Measurements from ENCODE around the gene KAT14.
"Not testable (repeated sequence)": the region's sequence is repeated elsewhere in the genome, so short reads cannot be mapped to it uniquely, and the experiment has no call there.

KAT14 gene

GRCh38 chr20:18154342-18154741, 16.7 kb downstream of the KAT14 start:
- Histone ChIP-seq H3K27ac (ENCODE audit: low read depth, low read length) (no peak overlapping the region), H3K9ac (ENCODE audit: low read length in 5 of 5) (no peak overlapping the region), H3K9me3 (ENCODE audit: control insufficient read depth in 5 of 5, low read length in 5 of 5) (no peaks in the 10 kb centered on the region), H3K4me3 (ENCODE audit: low read depth in 1 of 5, low read length in 5 of 5) (no peak overlapping the region), H3K36me3 (ENCODE audit: control insufficient read depth in 5 of 5, insufficient read depth in 5 of 5, low read length in 5 of 5) (peaks cover 25 to 60% (median 44%) of the 10 kb centered on the region in 5 donors), H3K4me1 (ENCODE audit: control insufficient read depth in 5 of 5, insufficient read depth in 5 of 5, low read length in 5 of 5) (no peaks in the 10 kb centered on the region), H3K27me3 (ENCODE audit: control insufficient read depth in 5 of 5, insufficient read depth in 4 of 5, low read length in 5 of 5) (no peaks in the 10 kb centered on the region)

- no peaks in the 10 kb centered on the region for H3K27me3 ChIP-seq (ENCODE audit: control insufficient read depth in 5 of 5, insufficient read depth in 4 of 5, low read length in 5 of 5)
- peaks cover 28 to 58% (median 33%) of the 10 kb centered on the region in 5 donors for H3K36me3 ChIP-seq (ENCODE audit: control insufficient read depth in 5 of 5, insufficient read depth in 5 of 5, low read length in 5 of 5)
- no peaks in the 10 kb centered on the region for H3K9me3 ChIP-seq (ENCODE audit: control insufficient read depth in 5 of 5, low read length in 5 of 5)
- no peaks in the 10 kb centered on the region for H3K4me1 ChIP-seq (ENCODE audit: control insufficient read depth in 5 of 5, insufficient read depth in 5 of 5, low read length in 5 of 5)
- H3K9ac ChIP-seq (ENCODE audit: low read length in 5 of 5) = no peak overlapping the region
- H3K27ac ChIP-seq (ENCODE audit: low read depth, low read length) = no peak overlapping the region
- no peak overlapping the region for H3K4me3 ChIP-seq (ENCODE audit: low read depth in 1 of 5, low read length in 5 of 5)
Measured at GRCh38 chr20:18156045-18156444, 18.4 kb downstream of the KAT14 start.

- Histone ChIP-seq H3K4me1 (ENCODE audit: control insufficient read depth in 5 of 5, insufficient read depth in 5 of 5, low read length in 5 of 5) (peaks cover 0 to 7% (median 4%) of the 10 kb centered on the region in 5 donors), H3K36me3 (ENCODE audit: control insufficient read depth in 5 of 5, insufficient read depth in 5 of 5, low read length in 5 of 5) (peaks cover 19 to 59% (median 31%) of the 10 kb centered on the region in 5 donors), H3K9me3 (ENCODE audit: control insufficient read depth in 5 of 5, low read length in 5 of 5) (no peaks in the 10 kb centered on the region), H3K27ac (ENCODE audit: low read depth, low read length) (no peak overlapping the region), H3K9ac (ENCODE audit: low read length in 5 of 5) (no peak overlapping the region), H3K27me3 (ENCODE audit: control insufficient read depth in 5 of 5, insufficient read depth in 4 of 5, low read length in 5 of 5) (no peaks in the 10 kb centered on the region), H3K4me3 (ENCODE audit: low read depth in 1 of 5, low read length in 5 of 5) (no peak overlapping the region)
Measured at GRCh38 chr20:18164356-18164755, 26.7 kb downstream of the KAT14 start.

DNA sequence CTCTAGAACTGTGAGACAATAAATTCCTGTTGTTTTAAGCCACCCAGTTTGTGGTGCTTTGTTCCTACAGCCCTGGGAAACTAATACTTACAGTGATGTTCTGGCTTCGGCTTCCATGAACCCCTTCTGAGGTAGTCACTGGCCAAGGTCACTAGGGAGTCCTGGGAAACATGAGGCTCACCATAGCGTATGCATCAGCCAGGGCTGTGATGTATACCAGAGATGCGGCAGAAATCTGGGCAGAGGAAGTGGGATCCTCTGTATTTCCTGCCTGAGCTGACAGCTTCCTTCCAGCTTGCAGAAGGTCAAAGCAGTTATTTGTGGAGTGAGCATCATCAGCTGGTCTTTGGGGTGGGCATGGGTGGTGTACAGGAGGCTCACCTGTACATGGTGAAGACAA, 27.9 kb downstream of the KAT14 start:
- no peak overlapping the region for H3K4me3 ChIP-seq (ENCODE audit: low read depth in 1 of 5, low read length in 5 of 5)
- H3K27ac ChIP-seq (ENCODE audit: low read depth, low read length) = no peak overlapping the region
- no peaks in the 10 kb centered on the region for H3K27me3 ChIP-seq (ENCODE audit: control insufficient read depth in 5 of 5, insufficient read depth in 4 of 5, low read length in 5 of 5)
- H3K4me1 ChIP-seq (ENCODE audit: control insufficient read depth in 5 of 5, insufficient read depth in 5 of 5, low read length in 5 of 5) = peaks cover 0 to 7% (median 4%) of the 10 kb centered on the region in 5 donors
- H3K36me3 ChIP-seq (ENCODE audit: control insufficient read depth in 5 of 5, insufficient read depth in 5 of 5, low read length in 5 of 5) = peaks cover 21 to 56% (median 28%) of the 10 kb centered on the region in 5 donors
- H3K9me3 ChIP-seq (ENCODE audit: control insufficient read depth in 5 of 5, low read length in 5 of 5) = no peaks in the 10 kb centered on the region
- H3K9ac ChIP-seq (ENCODE audit: low read length in 5 of 5) = no peak overlapping the region

DNA sequence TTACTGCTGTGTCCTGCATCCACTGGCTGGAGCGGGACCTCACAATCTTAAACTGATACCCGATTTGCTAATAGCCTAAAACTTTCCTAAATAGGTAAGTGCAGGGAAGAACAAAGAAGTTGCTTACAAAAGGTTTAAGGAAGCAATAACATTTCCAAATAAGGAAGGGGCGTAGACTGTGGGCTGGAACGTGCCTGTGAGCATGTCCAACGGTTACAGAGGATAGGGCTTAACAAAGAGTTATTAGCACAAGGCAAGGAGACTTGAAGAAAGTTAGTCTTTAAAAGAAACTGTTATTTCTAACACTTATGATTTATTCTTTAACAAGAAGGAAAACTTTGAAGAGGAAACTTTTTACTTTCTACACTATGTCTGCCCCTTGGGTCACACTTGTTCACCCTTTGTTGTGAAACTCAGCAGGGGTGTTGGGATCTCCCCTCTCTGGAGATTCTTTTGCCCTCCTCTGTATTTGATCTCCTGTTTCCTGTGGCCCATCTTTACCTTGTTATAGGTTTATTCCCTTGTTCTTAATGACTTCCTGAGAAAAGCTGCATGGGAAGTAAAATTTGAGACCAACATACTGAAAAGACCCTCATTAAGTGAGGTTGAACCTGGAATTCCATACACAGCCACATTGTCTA, 28.7 kb downstream of the KAT14 start:
- Histone ChIP-seq H3K4me3 (ENCODE audit: low read depth in 1 of 5, low read length in 5 of 5) (no peak overlapping the region), H3K36me3 (ENCODE audit: control insufficient read depth in 5 of 5, insufficient read depth in 5 of 5, low read length in 5 of 5) (peaks cover 25 to 48% (median 28%) of the 10 kb centered on the region in 5 donors), H3K27ac (ENCODE audit: low read depth, low read length) (no peak overlapping the region), H3K4me1 (ENCODE audit: control insufficient read depth in 5 of 5, insufficient read depth in 5 of 5, low read length in 5 of 5) (peaks cover 0 to 7% (median 4%) of the 10 kb centered on the region in 5 donors), H3K27me3 (ENCODE audit: control insufficient read depth in 5 of 5, insufficient read depth in 4 of 5, low read length in 5 of 5) (no peaks in the 10 kb centered on the region), H3K9me3 (ENCODE audit: control insufficient read depth in 5 of 5, low read length in 5 of 5) (no peaks in the 10 kb centered on the region), H3K9ac (ENCODE audit: low read length in 5 of 5) (no peak overlapping the region)

DNA sequence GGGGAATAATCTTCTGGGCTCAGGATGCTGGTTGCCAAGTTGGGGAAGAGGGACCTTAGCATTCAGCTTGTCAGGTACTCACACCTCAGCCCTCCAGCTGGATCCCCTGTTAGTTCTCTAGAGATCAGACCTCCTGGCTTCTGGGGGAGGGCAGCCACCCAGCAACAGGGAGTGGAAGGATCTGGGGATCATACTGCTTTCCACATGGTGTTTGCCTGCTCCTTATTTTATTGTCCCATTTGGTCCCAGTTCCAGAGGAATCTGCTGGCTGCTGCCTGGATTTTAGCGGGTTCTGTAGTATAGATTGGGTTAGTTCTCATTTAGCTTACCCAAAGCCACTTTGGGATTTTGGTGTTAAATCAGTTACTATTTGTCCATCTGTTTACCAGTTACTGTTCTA, 29.3 kb downstream of the KAT14 start:
- Histone ChIP-seq H3K9me3 (ENCODE audit: control insufficient read depth in 5 of 5, low read length in 5 of 5) (no peaks in the 10 kb centered on the region), H3K27me3 (ENCODE audit: control insufficient read depth in 5 of 5, insufficient read depth in 4 of 5, low read length in 5 of 5) (no peaks in the 10 kb centered on the region), H3K9ac (ENCODE audit: low read length in 5 of 5) (no peak overlapping the region), H3K4me3 (ENCODE audit: low read depth in 1 of 5, low read length in 5 of 5) (no peak overlapping the region), H3K4me1 (ENCODE audit: control insufficient read depth in 5 of 5, insufficient read depth in 5 of 5, low read length in 5 of 5) (peaks cover 0 to 7% (median 4%) of the 10 kb centered on the region in 5 donors), H3K36me3 (ENCODE audit: control insufficient read depth in 5 of 5, insufficient read depth in 5 of 5, low read length in 5 of 5) (peaks cover 21 to 45% (median 22%) of the 10 kb centered on the region in 5 donors), H3K27ac (ENCODE audit: low read depth, low read length) (no peak overlapping the region)

GRCh38 chr20:18172379-18172778, 34.7 kb downstream of the KAT14 start:
- Histone ChIP-seq H3K36me3 (ENCODE audit: control insufficient read depth in 5 of 5, insufficient read depth in 5 of 5, low read length in 5 of 5) (peaks cover 5 to 20% (median 15%) of the 10 kb centered on the region in 5 donors), H3K9ac (ENCODE audit: low read length in 5 of 5) (no peak overlapping the region), H3K9me3 (ENCODE audit: control insufficient read depth in 5 of 5, low read length in 5 of 5) (no peaks in the 10 kb centered on the region), H3K27me3 (ENCODE audit: control insufficient read depth in 5 of 5, insufficient read depth in 4 of 5, low read length in 5 of 5) (no peaks in the 10 kb centered on the region), H3K4me1 (ENCODE audit: control insufficient read depth in 5 of 5, insufficient read depth in 5 of 5, low read length in 5 of 5) (no peaks in the 10 kb centered on the region), H3K27ac (ENCODE audit: low read depth, low read length) (no peak overlapping the region), H3K4me3 (ENCODE audit: low read depth in 1 of 5, low read length in 5 of 5) (no peak overlapping the region)

DNA sequence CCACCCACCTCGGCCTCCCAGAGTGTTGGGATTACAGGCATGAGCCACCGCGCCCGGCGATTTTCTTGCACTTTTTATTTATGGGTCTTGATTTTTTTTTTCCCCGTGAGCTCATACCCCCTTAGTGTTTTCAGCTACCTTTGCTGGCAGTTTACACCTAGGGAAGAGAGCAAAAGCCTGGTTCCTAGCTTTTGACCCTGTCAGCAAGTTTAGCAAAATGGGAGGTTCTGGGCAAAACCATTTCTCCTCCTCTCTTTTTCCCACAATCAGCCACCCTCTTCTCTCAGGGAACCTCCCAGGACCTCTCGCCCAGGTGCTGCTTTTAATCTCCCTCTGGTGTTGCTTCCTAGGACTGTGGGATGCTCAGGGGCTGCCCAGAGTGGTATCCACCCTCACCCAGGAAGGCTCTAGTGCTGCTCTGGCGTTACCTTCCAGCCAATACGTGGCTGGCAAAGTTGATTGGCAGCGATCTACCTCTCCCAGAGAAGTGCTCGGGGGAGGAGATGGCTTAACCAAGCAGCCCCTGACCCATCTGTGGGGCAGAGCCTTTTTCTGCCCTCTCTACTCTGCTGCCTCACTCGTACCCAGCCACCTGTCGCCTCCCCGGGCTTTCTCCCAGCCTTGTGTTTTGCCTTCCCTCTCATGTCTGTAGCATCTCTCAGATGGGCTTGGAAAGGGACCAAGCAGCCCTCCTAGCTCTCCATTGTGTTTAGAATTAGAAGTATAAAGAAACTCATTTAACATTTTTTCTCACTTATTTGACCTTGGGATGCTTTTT, 37.4 kb downstream of the KAT14 start:
- no peak overlapping the region for H3K4me3 ChIP-seq (ENCODE audit: low read depth in 1 of 5, low read length in 5 of 5)
- no peaks in the 10 kb centered on the region for H3K4me1 ChIP-seq (ENCODE audit: control insufficient read depth in 5 of 5, insufficient read depth in 5 of 5, low read length in 5 of 5)
- no peaks in the 10 kb centered on the region for H3K27me3 ChIP-seq (ENCODE audit: control insufficient read depth in 5 of 5, insufficient read depth in 4 of 5, low read length in 5 of 5)
- H3K27ac ChIP-seq (ENCODE audit: low read depth, low read length) = no peak overlapping the region
- H3K9me3 ChIP-seq (ENCODE audit: control insufficient read depth in 5 of 5, low read length in 5 of 5) = peaks cover 0 to 6% (median 0%) of the 10 kb centered on the region in 5 donors
- no peak overlapping the region for H3K9ac ChIP-seq (ENCODE audit: low read length in 5 of 5)
- H3K36me3 ChIP-seq (ENCODE audit: control insufficient read depth in 5 of 5, insufficient read depth in 5 of 5, low read length in 5 of 5) = peaks cover 5 to 19% (median 11%) of the 10 kb centered on the region in 5 donors

DNA sequence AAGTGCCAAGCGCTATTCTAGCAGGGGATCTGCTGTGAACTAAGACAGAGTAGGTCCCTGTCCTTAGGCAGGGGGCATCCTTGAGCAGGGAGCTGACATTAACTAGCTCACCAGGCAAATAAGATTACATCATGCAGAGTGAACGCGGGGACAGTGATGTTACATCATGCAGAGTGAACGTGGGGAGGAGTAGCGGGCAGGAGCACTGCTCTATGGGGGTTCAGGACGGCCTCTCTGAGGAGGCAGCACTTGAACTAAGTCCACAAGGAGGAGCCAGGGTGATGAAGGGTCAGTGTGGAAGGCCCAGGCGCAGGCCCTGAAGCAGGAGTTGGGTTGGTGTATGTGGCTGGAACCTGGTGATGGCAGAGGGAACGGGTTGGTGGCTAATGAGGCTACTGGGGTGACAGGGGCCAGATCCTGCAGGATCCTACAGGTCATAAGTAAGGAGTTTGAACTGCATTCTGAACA, 38.7 kb downstream of the KAT14 start:
- Histone ChIP-seq H3K4me3 (ENCODE audit: low read depth in 1 of 5, low read length in 5 of 5) (no peak overlapping the region), H3K27me3 (ENCODE audit: control insufficient read depth in 5 of 5, insufficient read depth in 4 of 5, low read length in 5 of 5) (no peaks in the 10 kb centered on the region), H3K9ac (ENCODE audit: low read length in 5 of 5) (no peak overlapping the region), H3K27ac (ENCODE audit: low read depth, low read length) (no peak overlapping the region), H3K4me1 (ENCODE audit: control insufficient read depth in 5 of 5, insufficient read depth in 5 of 5, low read length in 5 of 5) (no peaks in the 10 kb centered on the region), H3K9me3 (ENCODE audit: control insufficient read depth in 5 of 5, low read length in 5 of 5) (peaks cover 0 to 6% (median 0%) of the 10 kb centered on the region in 5 donors), H3K36me3 (ENCODE audit: control insufficient read depth in 5 of 5, insufficient read depth in 5 of 5, low read length in 5 of 5) (peaks cover 4 to 17% (median 9%) of the 10 kb centered on the region in 5 donors)

GRCh38 chr20:18180366-18180765, 42.7 kb downstream of the KAT14 start:
- H3K9ac ChIP-seq (ENCODE audit: low read length in 5 of 5); H3K4me3 ChIP-seq (ENCODE audit: low read depth in 1 of 5, low read length in 5 of 5); H3K27me3 ChIP-seq (ENCODE audit: control insufficient read depth in 5 of 5, insufficient read depth in 4 of 5, low read length in 5 of 5); H3K9me3 ChIP-seq (ENCODE audit: control insufficient read depth in 5 of 5, low read length in 5 of 5); H3K27ac ChIP-seq (ENCODE audit: low read depth, low read length); H3K4me1 ChIP-seq (ENCODE audit: control insufficient read depth in 5 of 5, insufficient read depth in 5 of 5, low read length in 5 of 5): not testable (repeated sequence)
- H3K36me3 ChIP-seq (ENCODE audit: control insufficient read depth in 5 of 5, insufficient read depth in 5 of 5, low read length in 5 of 5) = peaks cover 22 to 50% (median 36%) of the 10 kb centered on the region in 5 donors
